ENCODE results near the gene IRGC.
"Not testable (repeated sequence)": the region's sequence is repeated elsewhere in the genome, so short reads cannot be mapped to it uniquely, and the experiment has no call there.

Gene IRGC

GRCh38 chr19:43754503-43755255 lies 38.8 kb downstream of the IRGC start, which contains the start of gene SMG9:
Gene SMG9, minus strand, starts transcription at chr19:43754962. Its CDS starts 4,221 bp downstream, at chr19:43750741.
- peak; percentile 96 for DNase-seq (ENCODE audit: low read depth)

- peak; percentile 68 for DNase-seq (ENCODE audit: low read depth)
Observed at GRCh38 chr19:43755256-43755801, 39.5 kb downstream of the IRGC start.

- DNase-seq (ENCODE audit: low read depth), result no peak
Observed at GRCh38 chr19:43759515-43759914, 43.6 kb downstream of the IRGC start.

- no peak for DNase-seq (ENCODE audit: low read depth)
Observed at GRCh38 chr19:43760941-43761340, 45.1 kb downstream of the IRGC start.

GRCh38 chr19:43762814-43763213 lies 46.9 kb downstream of the IRGC start:
- DNase-seq (ENCODE audit: low read depth), result no peak

DNA sequence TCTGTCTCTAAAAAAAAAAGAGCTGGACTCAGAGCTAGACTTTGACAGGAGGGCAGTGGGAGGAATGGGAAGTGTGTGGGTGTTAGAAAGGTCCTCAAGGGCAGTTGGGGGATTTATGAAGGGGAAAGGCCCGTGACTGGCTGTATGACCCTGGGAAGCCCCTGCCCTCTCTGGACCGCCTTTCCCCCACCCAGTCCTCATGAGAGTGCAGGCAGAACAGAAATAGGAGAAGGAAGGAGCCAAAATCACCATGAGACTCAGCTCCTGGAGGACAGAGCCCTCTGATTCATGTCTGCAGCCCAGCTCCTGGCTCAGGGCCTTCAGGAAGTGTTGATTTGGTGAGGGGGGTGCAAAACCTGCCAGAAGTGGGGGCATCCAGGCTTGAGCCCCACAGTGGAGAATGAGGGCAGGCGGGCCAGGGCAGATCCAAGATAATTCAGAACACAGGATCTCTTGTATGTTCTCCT lies 47.6 kb downstream of the IRGC start:
- no peak for DNase-seq (ENCODE audit: low read depth)

GRCh38 chr19:43764684-43765083 lies 48.8 kb downstream of the IRGC start:
- DNase-seq (ENCODE audit: low read depth), result not testable (repeated sequence)

- DNase-seq (ENCODE audit: low read depth), result no peak
Observed at GRCh38 chr19:43765109-43765876, 49.4 kb downstream of the IRGC start.

- DNase-seq (ENCODE audit: low read depth), result no peak
Observed at GRCh38 chr19:43766755-43767043, 50.8 kb downstream of the IRGC start.

- DNase-seq (ENCODE audit: low read depth), result no peak
Observed at GRCh38 chr19:43767316-43767715, 51.4 kb downstream of the IRGC start.

GRCh38 chr19:43767818-43768217 lies 51.9 kb downstream of the IRGC start:
- no peak for DNase-seq (ENCODE audit: low read depth)

DNA sequence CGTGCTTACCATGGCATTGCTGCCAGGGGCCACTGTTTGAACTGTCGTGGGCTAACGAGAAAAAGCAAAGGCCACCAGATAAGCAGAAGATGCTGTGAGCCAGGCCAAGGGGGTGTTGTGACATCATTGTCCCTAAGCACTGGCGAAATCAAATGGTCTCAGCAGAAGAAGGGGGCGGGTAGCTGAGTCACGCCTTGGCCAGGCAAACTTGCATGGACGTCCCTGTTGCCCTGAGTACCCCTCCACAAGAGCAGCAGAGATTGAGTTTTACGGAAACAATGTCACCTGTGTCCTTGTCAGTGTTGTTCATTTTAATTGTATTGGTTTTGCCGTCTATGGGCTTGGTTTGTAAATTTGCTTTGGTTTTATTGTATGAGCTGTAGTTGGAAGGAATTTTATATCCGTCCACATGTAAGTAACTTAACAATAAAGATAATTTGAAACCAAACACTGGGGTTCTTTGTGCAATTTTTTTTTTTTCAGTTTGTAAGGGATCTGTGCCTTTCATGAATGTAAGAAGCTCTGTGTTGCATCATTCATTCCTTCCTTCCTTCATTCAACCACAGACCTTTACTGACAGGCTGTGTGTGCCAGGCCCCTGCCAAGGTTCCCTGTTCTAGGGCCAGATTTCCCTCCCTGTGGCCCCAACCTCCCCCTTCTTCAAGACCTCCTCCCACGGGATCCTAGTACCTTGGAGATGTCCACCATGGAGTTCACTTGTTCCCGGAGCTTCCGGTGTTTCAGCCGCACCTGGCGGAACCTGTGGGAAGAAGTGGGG lies 52.6 kb downstream of the IRGC start:
- no peak for DNase-seq (ENCODE audit: low read depth)

DNA sequence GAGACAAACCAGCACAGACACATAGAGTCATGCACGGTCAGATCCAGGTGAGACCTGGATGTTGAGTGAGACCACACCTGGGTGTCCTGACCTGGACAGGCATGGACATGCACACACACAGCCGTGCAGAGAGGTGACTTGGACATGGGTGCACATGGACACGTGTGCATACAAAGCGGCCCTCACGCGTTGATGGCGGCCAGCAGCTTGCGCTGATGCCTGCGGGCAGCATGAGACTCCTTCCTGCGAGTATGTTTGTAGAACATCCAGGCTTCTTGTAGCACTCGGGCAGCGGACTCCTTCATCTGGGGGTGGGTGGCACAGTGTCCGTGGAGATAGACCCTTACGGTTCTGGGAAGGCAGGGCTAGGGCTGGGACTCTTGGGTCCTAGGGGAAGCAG lies 53.4 kb downstream of the IRGC start:
- no peak for DNase-seq (ENCODE audit: low read depth)

All from CMK (cell line).